ENCODE data around the gene CDIPT. TPM values are rescaled to one million over a fixed set of nuclear protein-coding genes. Genes with fewer than 3 reads are reported as not detected.

Gene CDIPT, protein sequence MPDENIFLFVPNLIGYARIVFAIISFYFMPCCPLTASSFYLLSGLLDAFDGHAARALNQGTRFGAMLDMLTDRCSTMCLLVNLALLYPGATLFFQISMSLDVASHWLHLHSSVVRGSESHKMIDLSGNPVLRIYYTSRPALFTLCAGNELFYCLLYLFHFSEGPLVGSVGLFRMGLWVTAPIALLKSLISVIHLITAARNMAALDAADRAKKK
- 73.6 to 101 TPM (median 98.3 TPM) in 5 replicates for total RNA-seq (2022; extraction: Qiagen RNA extraction; ENCODE audit: low read depth)

DNA sequence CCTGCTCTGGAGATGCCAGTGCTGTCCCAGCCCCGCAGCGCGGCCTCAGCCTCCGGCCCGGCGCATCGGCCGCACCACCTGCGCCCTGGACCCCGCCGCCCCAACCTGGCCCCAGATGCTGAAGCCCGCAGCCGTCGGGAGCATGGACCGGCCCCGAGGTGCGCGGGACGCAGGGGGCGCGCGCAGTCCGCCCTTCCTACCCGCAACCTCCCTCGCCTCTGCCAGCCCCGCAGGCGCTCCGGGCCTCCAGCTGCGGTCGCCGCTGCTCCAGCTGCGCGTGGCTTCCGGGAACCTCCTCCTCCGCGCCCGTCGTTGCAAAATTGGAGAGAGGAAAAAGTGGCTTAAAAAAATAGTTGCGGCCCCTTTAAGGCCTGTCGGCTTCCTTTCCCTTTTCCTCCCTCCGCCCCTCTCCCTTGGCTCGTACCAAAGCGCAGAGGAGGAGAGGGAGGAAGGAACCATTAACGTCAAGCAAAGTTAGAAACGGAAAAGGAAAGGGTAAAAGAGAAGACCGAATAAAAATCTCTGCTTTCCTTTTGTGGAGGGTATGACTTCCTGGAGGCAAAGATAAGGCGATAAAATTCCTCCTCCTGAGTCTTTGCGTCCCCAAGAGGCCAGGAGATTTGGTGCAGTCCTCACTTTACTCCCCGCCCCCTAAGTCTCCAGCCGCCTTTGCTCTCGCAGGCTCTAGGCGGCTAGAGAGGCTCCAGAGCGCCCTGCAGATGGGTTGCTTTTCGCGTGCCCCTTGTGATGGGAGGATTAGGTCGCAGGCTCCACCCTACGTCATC, at the start of gene CDIPT:
TSS of gene CDIPT (minus strand) at position 343 of the 785 bp plus-strand sequence. CDS start 369 bp downstream, outside the sequence.

DNA sequence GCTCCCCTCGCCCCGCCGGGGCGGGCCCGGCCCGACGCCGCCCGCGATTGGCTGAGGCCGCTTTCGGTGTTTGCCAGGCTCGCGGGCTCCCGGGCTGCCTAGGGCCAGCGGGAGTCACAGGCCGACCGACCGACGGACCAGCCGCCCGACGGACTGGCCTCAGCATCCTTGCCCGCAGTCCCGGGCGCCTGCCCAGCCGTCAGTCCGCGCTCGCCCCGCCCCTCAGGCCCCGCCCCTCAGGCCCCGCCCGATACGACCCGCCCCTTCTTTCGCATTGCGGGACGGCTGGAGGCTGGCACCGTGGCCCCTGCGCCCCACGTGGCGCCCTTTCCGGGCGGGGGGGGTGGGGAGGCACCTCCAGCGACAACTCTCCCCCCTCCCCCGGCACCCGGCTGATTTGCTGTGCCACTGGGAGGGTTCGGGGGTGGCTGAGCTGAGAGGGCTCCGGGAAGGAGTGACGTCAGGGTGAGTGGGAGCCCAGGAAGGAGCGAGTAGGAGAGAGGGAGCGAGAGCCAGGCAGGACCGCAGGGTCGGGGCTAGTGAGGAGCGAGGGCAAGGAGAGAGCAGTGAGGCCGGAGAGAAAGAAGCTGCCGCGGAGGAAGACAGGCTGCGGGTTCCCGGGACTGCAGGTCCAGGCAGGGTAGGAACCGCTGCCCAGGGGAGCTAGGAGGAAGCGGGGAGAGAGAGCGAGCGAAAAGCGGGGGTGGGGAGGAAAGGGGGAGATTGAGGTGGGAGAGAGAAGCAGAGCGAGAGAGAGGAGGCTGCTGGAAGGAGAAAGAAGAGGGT, 37.3 kb upstream of the CDIPT start, which contains the start of gene ASPHD1:
TSS of gene ASPHD1 (plus strand) at position 387 of the 786 bp plus-strand sequence. CDS start 484 bp downstream, outside the sequence.

DNA sequence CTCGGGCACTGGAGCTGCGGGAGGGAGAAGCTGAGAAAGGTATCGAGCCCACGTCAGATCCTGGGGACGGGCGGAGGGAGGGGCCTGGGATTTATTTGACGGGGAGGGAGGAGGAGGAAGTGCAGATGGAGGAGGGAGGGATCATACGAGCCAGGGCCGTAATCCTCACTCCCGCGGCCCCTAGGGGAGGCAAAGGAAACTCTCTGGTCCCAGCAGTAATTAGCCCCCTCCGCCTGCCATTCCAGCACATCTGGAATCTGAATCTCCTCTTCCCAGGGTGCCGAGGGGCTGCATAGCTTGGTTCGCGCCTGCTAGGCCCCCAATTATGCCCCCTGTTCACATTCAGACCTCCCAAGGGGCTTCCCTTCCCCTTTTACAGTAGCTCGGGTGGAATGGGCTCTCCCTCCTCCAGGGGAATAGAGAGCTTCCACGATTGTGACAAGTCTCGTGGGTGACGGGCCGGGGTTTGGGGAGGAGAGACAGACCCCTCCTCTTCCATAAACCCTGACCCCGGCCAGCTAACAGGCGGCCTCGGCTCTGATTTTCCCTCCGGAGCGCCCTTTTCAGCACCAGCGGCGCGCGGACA, 36.6 kb upstream of the CDIPT start, which contains the start of gene SEZ6L2:
TSS of gene SEZ6L2 (minus strand) at position 35 of the 586 bp plus-strand sequence. CDS start 531 bp downstream, outside the sequence.

GRCh38 chr16:29820271-29820701, 42.7 kb downstream of the CDIPT start, which contains the start of gene MVP:
TSS of gene MVP (plus strand) at chr16:29820462. CDS start at chr16:29830550, 10,088 bp downstream.

DNA sequence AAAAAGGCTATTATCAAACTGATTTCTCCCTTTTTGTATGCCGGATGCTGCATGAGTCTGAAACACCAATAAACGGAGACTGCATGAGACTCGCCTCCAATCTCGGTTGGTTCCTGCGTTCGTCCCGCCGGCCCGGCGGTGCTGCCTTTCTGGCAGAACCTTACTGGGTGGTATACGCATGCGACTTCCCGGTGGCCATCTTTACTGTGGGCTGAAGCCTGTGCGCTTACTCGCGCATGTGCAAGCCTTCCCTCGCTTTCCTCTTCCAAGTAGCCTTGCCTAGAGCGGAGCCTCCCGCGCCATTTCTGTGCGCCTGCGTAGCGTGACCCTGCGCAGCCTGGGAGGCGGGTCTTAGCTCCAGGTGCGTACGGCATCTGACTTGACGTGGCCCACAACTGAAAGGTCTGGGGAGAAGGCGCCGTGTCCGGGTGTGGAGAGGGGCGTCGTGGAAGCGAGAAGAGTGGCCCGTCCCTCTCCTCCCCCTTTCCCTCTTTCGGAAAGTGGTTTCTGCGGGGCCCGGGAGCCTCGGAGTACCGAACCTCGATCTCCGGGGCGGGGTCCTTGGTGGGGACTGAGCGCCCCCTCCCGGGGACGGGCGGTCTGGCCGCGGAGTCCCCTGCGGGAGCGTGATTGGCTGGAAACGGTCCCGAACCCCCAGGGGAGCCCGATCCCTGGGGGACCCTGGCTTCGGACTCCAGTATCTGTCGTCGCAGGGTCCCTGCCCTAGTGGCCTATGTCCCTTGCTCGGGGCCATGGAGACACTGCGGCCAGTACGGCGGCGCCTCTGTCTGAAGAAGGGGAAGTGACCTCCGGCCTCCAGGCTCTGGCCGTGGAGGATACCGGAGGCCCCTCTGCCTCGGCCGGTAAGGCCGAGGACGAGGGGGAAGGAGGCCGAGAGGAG, 47.0 kb downstream of the CDIPT start, which contains the start of gene PAGR1:
TSS of gene PAGR1 (plus strand) at position 360 of the 901 bp plus-strand sequence. CDS start at position 734, 374 bp downstream.

GRCh38 chr16:29811896-29812665, 50.9 kb downstream of the CDIPT start, which contains the start of gene PRRT2:
TSS of gene PRRT2 (plus strand) at chr16:29812193. CDS start at chr16:29813055, 862 bp downstream.

Other genes starting within 250 kb of the CDIPT start
- gene SPN, start 200.0 kb downstream of the CDIPT start, total RNA-seq (2022; extraction: Qiagen RNA extraction; ENCODE audit: low read depth), result 0.03 TPM in 2 of 5 replicates, not detected in the others
- gene QPRT, start 184.0 kb downstream of the CDIPT start, total RNA-seq (2022; extraction: Qiagen RNA extraction; ENCODE audit: low read depth), result 0.59 to 1.4 TPM (median 0.83 TPM) in 5 replicates
- gene C16orf54, start 117.2 kb downstream of the CDIPT start, total RNA-seq (2022; extraction: Qiagen RNA extraction; ENCODE audit: low read depth), result not detected in 5 replicates
- not detected in 5 replicates for gene ZG16, start 85.0 kb downstream of the CDIPT start, total RNA-seq (2022; extraction: Qiagen RNA extraction; ENCODE audit: low read depth)
- 87.1 to 102 TPM (median 95.2 TPM) in 5 replicates for gene KIF22, start 72.5 kb downstream of the CDIPT start, total RNA-seq (2022; extraction: Qiagen RNA extraction; ENCODE audit: low read depth)
- gene MAZ, start 56.7 kb downstream of the CDIPT start, total RNA-seq (2022; extraction: Qiagen RNA extraction; ENCODE audit: low read depth), result 180 to 210 TPM (median 192 TPM) in 5 replicates
- gene PRRT2, start 51.0 kb downstream of the CDIPT start, total RNA-seq (2022; extraction: Qiagen RNA extraction; ENCODE audit: low read depth), result 0.30 to 0.43 TPM (median 0.34 TPM) in 5 replicates
- 36.8 to 51.9 TPM (median 45.4 TPM) in 5 replicates for gene PAGR1, start 47.1 kb downstream of the CDIPT start, total RNA-seq (2022; extraction: Qiagen RNA extraction; ENCODE audit: low read depth)
- 116 to 134 TPM (median 120 TPM) in 5 replicates for gene MVP, start 42.8 kb downstream of the CDIPT start, total RNA-seq (2022; extraction: Qiagen RNA extraction; ENCODE audit: low read depth)
- 20.8 to 24.4 TPM (median 21.7 TPM) in 5 replicates for gene SEZ6L2, start 36.3 kb upstream of the CDIPT start, total RNA-seq (2022; extraction: Qiagen RNA extraction; ENCODE audit: low read depth)
- gene ASPHD1, start 37.3 kb upstream of the CDIPT start, total RNA-seq (2022; extraction: Qiagen RNA extraction; ENCODE audit: low read depth), result 23.0 to 29.4 TPM (median 26.9 TPM) in 5 replicates
- 15.4 to 21.6 TPM (median 19.2 TPM) in 5 replicates for gene KCTD13, start 63.0 kb upstream of the CDIPT start, total RNA-seq (2022; extraction: Qiagen RNA extraction; ENCODE audit: low read depth)
- 91.6 to 102 TPM (median 95.7 TPM) in 5 replicates for gene TMEM219, start 98.9 kb upstream of the CDIPT start, total RNA-seq (2022; extraction: Qiagen RNA extraction; ENCODE audit: low read depth)
- 31.2 to 38.4 TPM (median 34.6 TPM) in 5 replicates for gene TAOK2, start 110.6 kb upstream of the CDIPT start, total RNA-seq (2022; extraction: Qiagen RNA extraction; ENCODE audit: low read depth)
- gene HIRIP3, start 132.4 kb upstream of the CDIPT start, total RNA-seq (2022; extraction: Qiagen RNA extraction; ENCODE audit: low read depth), result 13.2 to 17.1 TPM (median 14.0 TPM) in 5 replicates
- 99.8 to 115 TPM (median 105 TPM) in 5 replicates for gene INO80E, start 133.0 kb upstream of the CDIPT start, total RNA-seq (2022; extraction: Qiagen RNA extraction; ENCODE audit: low read depth)
- 1.5 to 3.0 TPM (median 2.6 TPM) in 5 replicates for gene DOC2A, start 147.8 kb upstream of the CDIPT start, total RNA-seq (2022; extraction: Qiagen RNA extraction; ENCODE audit: low read depth)
- not detected in 5 replicates for gene C16orf92, start 160.0 kb upstream of the CDIPT start, total RNA-seq (2022; extraction: Qiagen RNA extraction; ENCODE audit: low read depth)
- 0.31 to 0.68 TPM (median 0.43 TPM) in 5 replicates for gene TLCD3B, start 168.0 kb upstream of the CDIPT start, total RNA-seq (2022; extraction: Qiagen RNA extraction; ENCODE audit: low read depth)
- gene ALDOA, start 202.5 kb upstream of the CDIPT start, total RNA-seq (2022; extraction: Qiagen RNA extraction; ENCODE audit: low read depth), result 1,690 to 2,030 TPM (median 1,847 TPM) in 5 replicates
- gene PPP4C, start 212.8 kb upstream of the CDIPT start, total RNA-seq (2022; extraction: Qiagen RNA extraction; ENCODE audit: low read depth), result 123 to 149 TPM (median 135 TPM) in 5 replicates
- 0.20 to 0.45 TPM (median 0.25 TPM) in 5 replicates for gene TBX6, start 228.7 kb upstream of the CDIPT start, total RNA-seq (2022; extraction: Qiagen RNA extraction; ENCODE audit: low read depth)
- gene YPEL3, start 233.0 kb upstream of the CDIPT start, total RNA-seq (2022; extraction: Qiagen RNA extraction; ENCODE audit: low read depth), result 6.7 to 11.1 TPM (median 8.9 TPM) in 5 replicates